ENCODE measurements around the gene RNF44.
"Not testable (repeated sequence)": the region's sequence is repeated elsewhere in the genome, so short reads cannot be mapped to it uniquely, and the experiment has no call there.

RNF44 gene

DNA sequence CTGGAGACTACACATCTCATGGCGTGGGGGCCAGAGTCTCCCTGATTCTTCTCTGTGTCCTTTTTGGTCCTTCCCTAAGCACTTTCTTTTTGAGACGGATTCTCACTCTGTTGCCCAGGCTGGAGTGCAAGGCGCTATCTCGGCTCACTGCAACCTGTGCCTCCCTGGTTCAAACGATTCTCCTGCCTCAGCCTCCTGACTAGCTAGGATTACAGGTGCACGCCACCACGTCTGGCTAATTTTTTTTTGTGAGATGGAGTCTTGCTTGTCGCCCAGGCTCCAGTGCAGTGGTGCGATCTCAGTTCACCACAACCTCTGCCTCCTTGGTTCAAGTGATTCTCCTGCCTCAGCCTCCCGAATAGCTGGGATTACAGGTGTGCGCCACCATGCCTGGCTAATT lies 13.7 kb upstream of the RNF44 start:
- not testable (repeated sequence) for DNase-seq

GRCh38 chr5:176550275-176550831 lies 13.2 kb upstream of the RNF44 start:
- no peak for DNase-seq

DNA sequence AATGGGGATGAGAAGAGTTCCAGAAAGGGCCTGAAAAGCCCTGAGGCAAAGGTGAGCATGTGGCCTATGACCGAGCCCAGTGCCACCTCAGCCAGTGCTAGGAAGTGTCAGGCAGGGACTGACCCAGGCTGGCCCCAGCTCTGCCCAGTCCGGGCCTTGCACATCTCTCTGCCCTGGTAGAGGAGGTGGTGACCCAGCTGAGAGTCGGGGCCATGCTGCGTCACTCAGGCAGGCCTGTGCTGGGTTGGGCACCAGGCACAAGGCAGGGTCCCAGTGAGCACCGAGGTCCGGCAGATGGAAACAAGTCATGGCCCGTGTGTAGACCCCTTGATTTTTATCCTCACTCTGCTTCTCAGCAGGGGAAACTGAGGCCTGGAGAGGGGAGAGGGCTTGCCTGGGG lies 12.7 kb upstream of the RNF44 start:
- DNase-seq, result no peak

GRCh38 chr5:176548967-176549444 lies 11.8 kb upstream of the RNF44 start, which contains the start of gene CDHR2:
CDHR2 (plus strand) TSS chr5:176549342; CDS start chr5:176565353, 16,011 bp downstream.
- no peak for DNase-seq

GRCh38 chr5:176547802-176548201 lies 10.6 kb upstream of the RNF44 start:
- no peak for DNase-seq

GRCh38 chr5:176545737-176546509 lies 8.7 kb upstream of the RNF44 start:
- DNase-seq, result no peak

GRCh38 chr5:176545388-176545736 lies 8.2 kb upstream of the RNF44 start:
- DNase-seq, result no peak

DNA sequence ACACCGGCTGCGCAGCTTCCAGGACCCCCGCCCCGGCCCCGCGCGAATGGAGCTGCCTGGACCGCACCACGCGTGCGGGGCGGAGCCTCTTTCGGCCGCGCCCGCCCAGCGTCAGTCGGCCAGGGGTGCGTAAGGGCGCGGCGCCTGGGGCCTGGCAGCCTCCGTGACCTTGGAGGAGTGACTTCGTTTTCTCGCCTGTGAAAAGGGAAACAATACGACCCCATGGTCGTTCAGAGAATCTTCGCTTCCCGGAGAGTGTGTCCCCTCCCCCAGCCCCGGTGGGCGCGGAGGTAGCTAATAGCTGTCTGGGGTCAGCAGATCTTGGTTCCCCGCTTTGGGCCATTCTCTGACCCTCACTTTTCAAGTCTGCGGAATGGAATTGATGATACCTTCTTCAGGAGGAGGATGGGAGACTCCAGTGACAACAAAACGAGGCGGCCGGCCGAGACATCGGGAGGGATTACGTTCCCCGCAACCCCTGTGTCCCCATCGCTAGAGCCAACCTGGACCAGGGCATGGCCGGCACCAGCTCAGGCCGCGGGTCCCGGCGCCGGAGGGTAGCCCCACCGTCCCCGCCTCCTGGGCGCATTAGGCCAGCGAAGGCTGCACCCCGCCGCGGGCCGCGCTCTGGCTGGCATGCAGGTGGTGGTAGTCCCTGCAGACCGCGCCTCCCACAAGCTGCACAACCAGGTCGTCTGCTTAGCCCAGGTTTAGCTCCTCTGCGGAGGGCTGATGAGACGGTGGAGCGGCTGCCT lies 6.4 kb upstream of the RNF44 start:
- DNase-seq, result no peak

DNA sequence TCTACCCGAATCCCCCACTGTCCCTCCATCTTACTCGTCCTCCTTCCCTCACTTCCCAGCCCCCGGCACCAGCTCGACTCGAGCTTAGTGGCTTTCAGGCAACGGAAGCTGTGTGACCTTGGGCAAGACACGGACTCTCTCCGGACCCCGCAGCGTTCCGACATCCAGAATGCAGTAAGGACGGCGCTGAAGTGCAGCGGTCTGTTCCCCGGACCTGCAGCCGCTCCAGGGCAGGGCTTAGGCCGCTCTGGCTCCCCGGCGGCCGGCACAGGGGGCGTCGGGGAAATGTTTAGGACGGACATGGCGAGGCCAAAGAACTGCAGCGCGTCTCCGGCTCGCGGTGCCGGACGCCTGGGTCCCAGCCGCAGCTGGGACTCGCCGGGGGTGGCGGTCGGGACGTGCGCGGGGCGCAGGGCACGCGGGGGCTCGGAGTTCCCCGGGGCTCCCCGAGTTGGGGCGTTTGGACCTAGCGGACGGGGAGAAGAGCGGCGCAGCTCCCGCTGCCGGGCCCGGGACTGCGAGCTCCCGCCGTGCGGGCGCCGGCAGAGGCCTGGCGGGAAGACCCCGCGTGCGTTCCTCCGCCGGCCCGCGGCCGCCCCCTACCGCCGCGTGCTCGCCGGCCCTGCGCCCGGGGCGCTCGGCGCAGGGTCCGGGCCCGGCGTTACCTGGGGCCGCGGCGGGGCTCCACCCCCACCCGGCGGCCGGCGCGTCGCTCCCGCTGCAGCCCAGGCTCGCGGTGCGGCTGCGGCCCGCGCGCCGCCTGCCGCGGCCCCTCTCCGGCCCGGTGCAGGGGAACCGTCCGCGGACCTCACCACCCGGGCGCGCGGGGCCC lies 5.6 kb upstream of the RNF44 start:
- DNase-seq, result no peak

DNA sequence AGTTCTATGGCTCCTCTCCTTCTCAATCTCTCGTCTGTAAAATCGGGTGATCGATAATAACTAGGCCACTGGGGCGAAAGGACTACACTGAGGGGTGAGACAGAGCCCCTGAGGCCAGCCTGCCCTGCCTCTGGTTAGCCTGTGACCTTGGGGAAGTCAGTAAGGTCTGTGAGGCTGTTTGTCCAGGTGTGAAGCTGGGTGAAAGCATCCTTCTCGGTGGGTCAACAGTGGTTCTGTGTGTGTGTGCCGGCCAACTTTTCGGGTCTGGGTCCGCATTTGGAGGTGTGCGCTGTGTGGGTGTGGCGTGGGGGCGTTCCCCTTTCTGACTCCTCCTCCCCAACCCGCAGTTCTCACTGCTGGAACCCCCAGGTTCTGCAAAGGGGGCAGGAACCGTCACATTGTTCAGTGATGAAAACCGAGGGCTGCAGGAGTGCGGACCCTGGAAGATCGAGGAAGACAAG lies 5.0 kb upstream of the RNF44 start:
- no peak for DNase-seq

- no peak for DNase-seq
These were observed 4.3 kb upstream of the RNF44 start for GRCh38 chr5:176541338-176542134.

DNA sequence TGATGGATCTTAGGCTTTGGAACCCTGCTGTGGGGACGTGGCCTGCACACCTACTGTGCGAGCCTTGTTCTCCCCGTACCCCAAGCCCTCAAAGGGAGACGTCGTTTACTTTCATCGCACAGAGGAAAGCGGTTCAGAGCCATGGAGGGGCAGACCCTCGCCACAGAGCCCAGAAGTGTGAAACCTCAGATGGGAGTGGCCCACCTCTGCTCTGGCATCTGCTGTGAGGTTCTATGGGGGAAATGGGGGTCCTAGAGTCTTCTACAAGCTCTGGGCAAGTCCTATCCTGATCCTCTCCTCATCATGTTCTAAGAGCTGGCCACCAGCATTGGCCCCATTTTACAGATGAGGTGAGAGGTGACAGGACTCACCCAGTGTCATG lies 3.7 kb upstream of the RNF44 start:
- no peak for DNase-seq

GRCh38 chr5:176540476-176540899 lies 3.3 kb upstream of the RNF44 start:
- DNase-seq, result no peak

DNA sequence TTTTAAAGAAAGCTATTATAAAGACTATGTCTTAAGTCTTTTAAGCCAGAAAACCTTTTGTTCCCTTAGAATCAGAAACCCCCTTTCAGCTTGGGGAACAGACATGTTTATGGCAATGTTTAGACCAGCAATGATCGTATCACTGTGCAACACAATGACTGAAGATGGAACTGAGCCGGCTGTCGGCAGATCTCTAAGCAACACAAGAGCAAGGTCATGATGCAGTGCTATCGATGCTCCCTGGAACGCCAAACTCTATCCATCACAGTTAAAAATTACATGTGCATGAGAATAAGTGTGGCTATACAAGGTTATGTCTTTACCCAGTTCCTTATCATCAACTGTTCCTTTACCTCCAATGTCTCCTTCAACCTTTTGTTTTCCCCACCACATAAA lies 1.8 kb upstream of the RNF44 start:
- no peak for DNase-seq

DNA sequence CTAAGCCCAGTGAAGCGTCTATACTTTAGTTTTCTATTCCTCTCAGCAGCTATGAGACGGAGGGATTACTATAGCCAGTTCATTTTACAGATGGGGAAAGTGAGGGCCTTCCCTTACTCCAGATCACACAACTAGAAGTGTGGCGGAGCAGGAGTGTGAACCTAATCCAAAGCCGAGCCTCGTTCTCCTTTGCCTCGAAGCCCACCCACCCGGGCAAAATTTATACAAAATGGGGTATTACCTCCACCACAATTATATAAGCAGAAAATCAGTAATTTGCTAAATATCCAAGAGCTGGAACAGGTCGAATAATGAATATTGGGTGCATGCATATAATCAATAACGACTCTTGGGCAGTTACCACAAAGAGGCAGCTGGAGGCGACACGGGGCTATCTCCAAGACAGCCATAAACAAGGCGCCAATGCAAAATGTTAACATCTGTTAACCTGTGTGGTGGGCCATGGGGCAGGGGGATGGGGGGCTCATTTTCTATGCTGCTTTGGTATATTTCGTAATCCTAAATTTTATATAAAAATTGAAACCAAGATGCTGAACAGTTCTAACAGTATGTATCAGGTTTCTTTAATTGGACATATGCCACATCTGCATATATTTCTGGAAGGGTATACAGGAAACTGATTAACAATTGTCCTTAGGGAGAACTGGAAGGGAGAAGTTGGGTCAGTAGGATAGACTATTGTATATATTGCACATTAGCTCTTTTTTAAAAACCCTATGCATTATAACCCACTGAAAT lies 1.2 kb upstream of the RNF44 start:
- DNase-seq, result no peak

GRCh38 chr5:176537554-176538229 lies 490 bp upstream of the RNF44 start:
- peak; percentile 87 for DNase-seq

- peak; percentile 32 for DNase-seq
These were observed 885 bp downstream of the RNF44 start for GRCh38 chr5:176536132-176536901.

- DNase-seq, result no peak
These were observed 1.5 kb downstream of the RNF44 start for GRCh38 chr5:176535664-176536131.

DNA sequence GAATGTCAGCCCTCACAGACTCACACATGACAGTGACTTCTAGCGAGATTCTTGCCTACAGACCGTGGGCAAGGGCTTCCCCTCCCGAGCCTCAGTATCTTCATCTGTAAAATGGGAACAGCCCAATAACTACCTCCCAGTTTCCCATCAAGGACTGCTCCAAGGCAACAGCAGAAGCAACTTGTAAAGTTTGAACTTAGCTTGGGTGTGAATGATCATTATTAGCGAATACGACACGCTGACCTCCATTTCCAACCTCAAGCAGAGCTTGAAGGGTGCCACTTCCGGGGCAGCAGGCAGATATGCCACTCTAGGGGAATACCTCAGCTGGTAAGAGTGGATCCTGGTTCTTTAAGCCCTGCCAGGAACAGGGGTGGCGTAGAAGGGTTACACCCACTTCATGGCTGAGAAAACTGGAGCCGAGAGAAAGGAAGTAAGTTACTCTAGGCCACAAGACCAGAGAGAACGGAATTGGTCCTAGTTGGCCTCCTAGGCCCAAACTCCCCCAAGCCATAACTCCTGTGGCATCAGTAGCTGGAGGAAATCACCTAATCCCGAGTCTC lies 2.0 kb downstream of the RNF44 start:
- DNase-seq, result no peak

Measured in NCI-H2107 (cell line).